Astrocyte (in vitro differentiated cells and primary cell): Measurements from ENCODE around the gene FRS2. TPM values are rescaled to one million over a fixed set of nuclear protein-coding genes. Genes with fewer than 3 reads are reported as not detected.
A peak's percentile ranks its signal among the peaks of the same experiment; 100 is the strongest.

Experiments used
- DNase-seq: peaks from one replicate; pipeline ENCODE4 v3.0.0-alpha.2; 2010; ENCODE audit warnings: low read depth
- FAIRE-seq: peaks from 2 replicates; lab custom pipeline; 2011; peaks lifted over from hg19 to GRCh38; lab: Jason Lieb, UNC
- H2AFZ ChIP-seq: 2 replicates; pipeline ENCODE4 v1.6.0; 2012; ENCODE audit warnings: low read depth, low read length, inconsistent platforms
- H3K27ac ChIP-seq: 2 replicates; pipeline ENCODE4 v1.5.1; 2011; ENCODE audit warnings: low read depth, low read length, inconsistent platforms
- H3K27me3 ChIP-seq: 2 replicates; pipeline ENCODE4 v1.6.0; 2011; ENCODE audit warnings: low read length, inconsistent platforms; ENCODE audit not compliant: insufficient read depth
- H3K36me3 ChIP-seq: 2 replicates; pipeline ENCODE4 v1.5.1; 2011; ENCODE audit warnings: low read length, inconsistent platforms; ENCODE audit not compliant: insufficient read depth
- H3K4me1 ChIP-seq: 2 replicates; pipeline ENCODE4 v1.5.1; 2011; ENCODE audit warnings: low read length, inconsistent platforms; ENCODE audit not compliant: insufficient read depth
- H3K4me2 ChIP-seq: 2 replicates; pipeline ENCODE4 v1.6.0; 2012; ENCODE audit warnings: low read length, inconsistent platforms
- H3K4me3 ChIP-seq: 2 replicates; pipeline ENCODE4 v1.5.1; 2011; ENCODE audit warnings: low read depth, mild to moderate bottlenecking, low read length, inconsistent platforms; ENCODE audit not compliant: insufficient read depth
- H3K79me2 ChIP-seq: 2 replicates; pipeline ENCODE4 v1.6.0; 2012; ENCODE audit warnings: mild to moderate bottlenecking, low read length, inconsistent platforms; ENCODE audit not compliant: insufficient read depth
- H3K9ac ChIP-seq: 2 replicates; pipeline ENCODE4 v1.6.0; 2012; ENCODE audit warnings: mild to moderate bottlenecking, low read length, inconsistent platforms
- H3K9me3 ChIP-seq: 2 replicates; pipeline ENCODE4 v1.5.1; 2012; ENCODE audit warnings: low read depth, mild to moderate bottlenecking, low read length, inconsistent platforms; ENCODE audit not compliant: insufficient read depth
- H4K20me1 ChIP-seq: 2 replicates; pipeline ENCODE4 v1.6.0; 2012; ENCODE audit warnings: low read length, inconsistent platforms; ENCODE audit not compliant: insufficient read depth
- H3K27ac Mint-ChIP-seq: one replicate; pipeline ENCODE4 v1.8.0; 2021; ENCODE audit warnings: mild to moderate bottlenecking, mixed read lengths; ENCODE audit not compliant: unreplicated experiment
- H3K27me3 Mint-ChIP-seq: one replicate; pipeline ENCODE4 v1.8.0; 2021; ENCODE audit warnings: low read depth, mixed read lengths; ENCODE audit not compliant: unreplicated experiment
- H3K36me3 Mint-ChIP-seq: one replicate; pipeline ENCODE4 v1.8.0; 2021; ENCODE audit warnings: low read depth, mixed read lengths; ENCODE audit not compliant: unreplicated experiment
- H3K4me1 Mint-ChIP-seq: one replicate; pipeline ENCODE4 v1.8.0; 2021; ENCODE audit warnings: low read depth, mixed read lengths; ENCODE audit not compliant: unreplicated experiment
- H3K4me3 Mint-ChIP-seq: one replicate; pipeline ENCODE4 v1.8.0; 2021; ENCODE audit warnings: mild to moderate bottlenecking, moderate library complexity, mixed read lengths; ENCODE audit not compliant: unreplicated experiment
- H3K9me3 Mint-ChIP-seq: one replicate; pipeline ENCODE4 v1.8.0; 2021; ENCODE audit warnings: mild to moderate bottlenecking, mixed read lengths; ENCODE audit not compliant: unreplicated experiment
- EZH2 ChIP-seq: IDR thresholded peaks from 2 replicates; pipeline ENCODE4 v1.6.1; 2012; ENCODE audit warnings: mild to moderate bottlenecking, low read length, inconsistent platforms; ENCODE audit not compliant: insufficient read depth
- total RNA-seq: library from RNA; stranded (reverse); gene quantifications from 2 replicates; pipeline ENCODE4 v1.2.1, GENCODE V29; 2021
- TF ChIP-seq, protein P1 (sequence below): IDR thresholded peaks from 2 replicates; pipeline ENCODE4 v1.5.1; 2011; ENCODE audit warnings: low read depth, mild to moderate bottlenecking, inconsistent platforms, low read length, moderate library complexity; ENCODE audit not compliant: insufficient read depth

FRS2 gene
- total RNA-seq, 1 donor from 2014 or later = 60.9 TPM

GRCh38 chr12:69473262-69473661, 3.1 kb downstream of the FRS2 start:
- H3K4me3 ChIP-seq = no peak overlapping the region
- no peaks in the 10 kb centered on the region for H3K36me3 ChIP-seq
- peaks cover 41% of the 10 kb centered on the region for H3K4me1 Mint-ChIP-seq

GRCh38 chr12:69474456-69474855, 4.3 kb downstream of the FRS2 start:
- H4K20me1 ChIP-seq = peaks cover 66% of the 10 kb centered on the region
- H3K4me3 ChIP-seq = no peak overlapping the region
- Mint-ChIP-seq H3K4me1 (peaks cover 42% of the 10 kb centered on the region), H3K4me3 (no peak overlapping the region), H3K27ac (no peak overlapping the region), H3K36me3 (peaks cover 4% of the 10 kb centered on the region), H3K27me3 (no peaks in the 10 kb centered on the region), H3K9me3 (no peaks in the 10 kb centered on the region)
- peaks cover 89% of the 10 kb centered on the region for H3K79me2 ChIP-seq
- no peak for TF ChIP-seq EZH2
- TF ChIP-seq, protein P1, sequence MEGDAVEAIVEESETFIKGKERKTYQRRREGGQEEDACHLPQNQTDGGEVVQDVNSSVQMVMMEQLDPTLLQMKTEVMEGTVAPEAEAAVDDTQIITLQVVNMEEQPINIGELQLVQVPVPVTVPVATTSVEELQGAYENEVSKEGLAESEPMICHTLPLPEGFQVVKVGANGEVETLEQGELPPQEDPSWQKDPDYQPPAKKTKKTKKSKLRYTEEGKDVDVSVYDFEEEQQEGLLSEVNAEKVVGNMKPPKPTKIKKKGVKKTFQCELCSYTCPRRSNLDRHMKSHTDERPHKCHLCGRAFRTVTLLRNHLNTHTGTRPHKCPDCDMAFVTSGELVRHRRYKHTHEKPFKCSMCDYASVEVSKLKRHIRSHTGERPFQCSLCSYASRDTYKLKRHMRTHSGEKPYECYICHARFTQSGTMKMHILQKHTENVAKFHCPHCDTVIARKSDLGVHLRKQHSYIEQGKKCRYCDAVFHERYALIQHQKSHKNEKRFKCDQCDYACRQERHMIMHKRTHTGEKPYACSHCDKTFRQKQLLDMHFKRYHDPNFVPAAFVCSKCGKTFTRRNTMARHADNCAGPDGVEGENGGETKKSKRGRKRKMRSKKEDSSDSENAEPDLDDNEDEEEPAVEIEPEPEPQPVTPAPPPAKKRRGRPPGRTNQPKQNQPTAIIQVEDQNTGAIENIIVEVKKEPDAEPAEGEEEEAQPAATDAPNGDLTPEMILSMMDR = no peak
- peaks cover 24% of the 10 kb centered on the region for H3K4me1 ChIP-seq
- FAIRE-seq = no peak
- no peaks in the 10 kb centered on the region for H3K27me3 ChIP-seq
- no peak for DNase-seq
- H3K27ac ChIP-seq = no peak overlapping the region
- no peaks in the 10 kb centered on the region for H3K9me3 ChIP-seq
- no peak overlapping the region for H2AFZ ChIP-seq
- peak overlapping the region; percentile 3 for H3K9ac ChIP-seq
- no peaks in the 10 kb centered on the region for H3K36me3 ChIP-seq
- peak overlapping the region; percentile 29 for H3K4me2 ChIP-seq

More at GRCh38 chr12:69473262-69473661, 3.1 kb downstream of the FRS2 start:
- FAIRE-seq (no peak), DNase-seq (no peak)
- Histone ChIP-seq H2AFZ (no peak overlapping the region), H3K9ac (no peak overlapping the region), H3K79me2 (peaks cover 78% of the 10 kb centered on the region), H3K27me3 (no peaks in the 10 kb centered on the region), H3K4me1 (peaks cover 24% of the 10 kb centered on the region), H4K20me1 (peaks cover 56% of the 10 kb centered on the region), H3K4me2 (peak overlapping the region; percentile 29), H3K27ac (no peak overlapping the region), H3K9me3 (no peaks in the 10 kb centered on the region)
- H3K27me3 Mint-ChIP-seq = no peaks in the 10 kb centered on the region
- no peak for TF ChIP-seq EZH2
- TF ChIP-seq, protein P1 = no peak
- peak overlapping the region; percentile 77 for H3K4me3 Mint-ChIP-seq
- H3K36me3 Mint-ChIP-seq = peaks cover 4% of the 10 kb centered on the region
- H3K9me3 Mint-ChIP-seq = no peaks in the 10 kb centered on the region
- H3K27ac Mint-ChIP-seq = no peak overlapping the region

- Mint-ChIP-seq H3K4me3 (peak overlapping the region; percentile 34), H3K9me3 (no peaks in the 10 kb centered on the region), H3K4me1 (peaks cover 45% of the 10 kb centered on the region), H3K36me3 (peaks cover 4% of the 10 kb centered on the region), H3K27ac (peak overlapping the region; percentile 86), H3K27me3 (no peaks in the 10 kb centered on the region)
- peaks cover 75% of the 10 kb centered on the region for H4K20me1 ChIP-seq
- TF ChIP-seq, protein P1 = no peak
- TF ChIP-seq EZH2 = no peak
- H3K4me1 ChIP-seq = peaks cover 24% of the 10 kb centered on the region
- no peak overlapping the region for H3K4me3 ChIP-seq
- H3K27ac ChIP-seq = peak overlapping the region; percentile 21
- FAIRE-seq (no peak), DNase-seq (no peak)
- no peak overlapping the region for H2AFZ ChIP-seq
- H3K79me2 ChIP-seq = peaks cover 97% of the 10 kb centered on the region
- H3K36me3 ChIP-seq = no peaks in the 10 kb centered on the region
- H3K9me3 ChIP-seq = no peaks in the 10 kb centered on the region
- H3K9ac ChIP-seq = peak overlapping the region; percentile 4
- no peaks in the 10 kb centered on the region for H3K27me3 ChIP-seq
- H3K4me2 ChIP-seq = peak overlapping the region; percentile 50
Observed at GRCh38 chr12:69475237-69475975, 5.2 kb downstream of the FRS2 start.
